CD4-positive, alpha-beta T cell (primary cell): ENCODE data around the gene C3. TPM values are rescaled to one million over a fixed set of nuclear protein-coding genes. Genes with fewer than 3 reads are reported as not detected.

Experiments used
- ATAC-seq: fragments of 200-7000 bp; cut with Tn5 transposase; one replicate; pipeline ENCODE4 v1.10.0; 2022; ENCODE audit warnings: mild to moderate bottlenecking; ENCODE audit not compliant: poor library complexity
- CTCF ChIA-PET: fragments of 350-600 bp; sonication (Branson Sonifier 250); formaldehyde crosslinking; loops from one replicate; lab custom pipeline; 2021; ENCODE audit warnings: antibody characterized with exemption, inconsistent platforms; lab: Charles Lee
- POLR2A ChIA-PET: fragments of 350-600 bp; sonication (Branson Sonifier 250); formaldehyde crosslinking; loops from one replicate; lab custom pipeline; 2021; ENCODE audit warnings: antibody characterized with exemption, inconsistent platforms; lab: Charles Lee
- DNase-seq, 14 experiments: peaks; one replicate each; pipeline ENCODE4 v3.0.0-alpha.2; 2013 to 2020; ENCODE audit warnings: mixed read lengths in 2 of 14
- H3K27ac ChIP-seq, 2 donors: one replicate each; pipeline versions ENCODE4 v1.5.1 to v1.7.0; 2013; ENCODE audit warnings: low read length in 2 of 2, low read depth in 1 of 2, mild to moderate bottlenecking in 1 of 2
- H3K27me3 ChIP-seq, 2 experiments: 1 replicate in 1 of 2; 2 replicates in 1 of 2; pipeline versions ENCODE4 v1.6.1 to v1.7.0; 2013; ENCODE audit warnings: low read length in 2 of 2, control low read depth in 1 of 2, mild to moderate bottlenecking in 1 of 2, moderate library complexity in 1 of 2; ENCODE audit not compliant: insufficient read depth in 2 of 2, control insufficient read depth in 1 of 2
- H3K36me3 ChIP-seq: one replicate; pipeline ENCODE4 v1.6.1; 2013; ENCODE audit warnings: low read length, control low read depth; ENCODE audit not compliant: insufficient read depth
- H3K4me1 ChIP-seq: one replicate; pipeline ENCODE4 v1.6.1; 2013; ENCODE audit warnings: low read length, control low read depth; ENCODE audit not compliant: insufficient read depth
- H3K4me3 ChIP-seq: one replicate; pipeline ENCODE4 v1.5.1; 2013; ENCODE audit warnings: mild to moderate bottlenecking, low read length, moderate library complexity
- H3K9me3 ChIP-seq, 2 experiments: 1 replicate in 1 of 2; 2 replicates in 1 of 2; pipeline versions ENCODE4 v1.6.1 to v1.7.0; 2013; ENCODE audit warnings: low read length in 2 of 2, mild to moderate bottlenecking in 2 of 2, control low read depth in 1 of 2, moderate library complexity in 1 of 2; ENCODE audit not compliant: control insufficient read depth in 1 of 2, insufficient read depth in 1 of 2
- H3K27ac Mint-ChIP-seq: one replicate; pipeline ENCODE4 v1.8.0; 2020; ENCODE audit warnings: mixed read lengths
- H3K27me3 Mint-ChIP-seq: one replicate; pipeline ENCODE4 v1.8.0; 2021; ENCODE audit warnings: mixed read lengths
- H3K36me3 Mint-ChIP-seq: one replicate; pipeline ENCODE4 v1.8.0; 2021; ENCODE audit warnings: low read depth, mixed read lengths
- H3K4me1 Mint-ChIP-seq: one replicate; pipeline ENCODE4 v1.8.0; 2021; ENCODE audit warnings: low read depth, mixed read lengths
- H3K4me3 Mint-ChIP-seq: one replicate; pipeline ENCODE4 v1.8.0; 2020; ENCODE audit warnings: mild to moderate bottlenecking, mixed read lengths
- H3K9me3 Mint-ChIP-seq: one replicate; pipeline ENCODE4 v1.8.0; 2020; ENCODE audit warnings: mixed read lengths
- intact Hi-C, 2 experiments: fragments of 100-400 bp; cut with DNase I in 1 of 2; cut with micrococcal nuclease in 1 of 2; formaldehyde crosslinking; loops; one replicate each; pipeline versions ENCODE4 v1.15.1 to v1.9.0; 2023 to 2025; cut with DNase I, micrococcal nuclease
- total RNA-seq, 174 experiments: library from RNA in 2 of 174; stranded (reverse) in 2 of 174; gene quantifications; one replicate each; pipeline ENCODE4 v1.2.3 and lab custom pipeline; 2021 to 2026
- TF ChIP-seq, protein P1 (sequence below): fragments of 200-600 bp; IDR thresholded peaks from one replicate; pipeline ENCODE4 v1.8.0; 2022; ENCODE audit warnings: antibody characterized with exemption, mild to moderate bottlenecking

Gene C3
- total RNA-seq, 2 experiments from 2014 or later, result 0.55 TPM; not detected in 1

DNA sequence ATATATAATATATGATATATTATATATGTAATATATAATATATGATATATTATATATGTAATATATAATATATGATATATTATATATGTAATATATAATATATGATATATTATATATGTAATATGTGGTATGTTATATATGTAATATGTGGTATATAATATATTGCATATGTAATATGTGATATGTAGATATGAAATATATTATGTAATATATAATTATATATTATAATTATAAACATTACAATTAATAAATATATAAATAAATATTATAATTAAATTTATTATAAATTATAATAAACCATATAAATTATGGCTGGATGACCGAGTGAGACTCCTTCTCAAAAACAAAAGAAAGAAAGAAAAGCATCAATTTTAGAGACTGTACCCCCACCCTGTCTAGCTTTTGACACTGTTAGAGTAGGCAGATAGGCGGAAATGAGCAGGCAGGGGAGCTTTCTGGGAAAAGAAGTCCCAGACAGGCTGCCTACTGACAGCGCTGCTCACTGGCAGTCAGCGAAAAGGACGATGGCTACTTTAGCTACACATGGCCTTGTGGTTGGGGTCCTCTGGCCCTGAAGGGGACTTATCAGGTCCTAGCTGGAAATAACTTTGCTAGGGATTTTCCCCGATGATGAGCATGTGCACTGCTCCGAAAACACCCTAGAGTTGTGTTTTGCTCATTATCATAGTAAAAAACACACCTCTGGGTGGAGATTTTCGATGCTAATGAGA lies 19.7 kb downstream of the C3 start:
- ChIA-PET POLR2A (no interaction called here), CTCF (no interaction called here)
- Mint-ChIP-seq H3K4me1 (no peaks in the 10 kb centered on the region), H3K9me3 (no peaks in the 10 kb centered on the region), H3K4me3 (no peak overlapping the region), H3K27me3 (no peaks in the 10 kb centered on the region), H3K36me3 (no peaks in the 10 kb centered on the region), H3K27ac (no peak overlapping the region)
- Histone ChIP-seq H3K9me3 (peaks cover 0 to 5% of the 10 kb centered on the region in 2 experiments), H3K27me3 (no peaks in the 10 kb centered on the region), H3K4me3 (no peak overlapping the region), H3K27ac (no peak overlapping the region), H3K36me3 (no peaks in the 10 kb centered on the region), H3K4me1 (no peaks in the 10 kb centered on the region)
- DNase-seq (no peak), ATAC-seq (no peak)
- intact Hi-C loops, result no loop called here
- TF ChIP-seq, protein P1, sequence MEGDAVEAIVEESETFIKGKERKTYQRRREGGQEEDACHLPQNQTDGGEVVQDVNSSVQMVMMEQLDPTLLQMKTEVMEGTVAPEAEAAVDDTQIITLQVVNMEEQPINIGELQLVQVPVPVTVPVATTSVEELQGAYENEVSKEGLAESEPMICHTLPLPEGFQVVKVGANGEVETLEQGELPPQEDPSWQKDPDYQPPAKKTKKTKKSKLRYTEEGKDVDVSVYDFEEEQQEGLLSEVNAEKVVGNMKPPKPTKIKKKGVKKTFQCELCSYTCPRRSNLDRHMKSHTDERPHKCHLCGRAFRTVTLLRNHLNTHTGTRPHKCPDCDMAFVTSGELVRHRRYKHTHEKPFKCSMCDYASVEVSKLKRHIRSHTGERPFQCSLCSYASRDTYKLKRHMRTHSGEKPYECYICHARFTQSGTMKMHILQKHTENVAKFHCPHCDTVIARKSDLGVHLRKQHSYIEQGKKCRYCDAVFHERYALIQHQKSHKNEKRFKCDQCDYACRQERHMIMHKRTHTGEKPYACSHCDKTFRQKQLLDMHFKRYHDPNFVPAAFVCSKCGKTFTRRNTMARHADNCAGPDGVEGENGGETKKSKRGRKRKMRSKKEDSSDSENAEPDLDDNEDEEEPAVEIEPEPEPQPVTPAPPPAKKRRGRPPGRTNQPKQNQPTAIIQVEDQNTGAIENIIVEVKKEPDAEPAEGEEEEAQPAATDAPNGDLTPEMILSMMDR, result no peak

DNA sequence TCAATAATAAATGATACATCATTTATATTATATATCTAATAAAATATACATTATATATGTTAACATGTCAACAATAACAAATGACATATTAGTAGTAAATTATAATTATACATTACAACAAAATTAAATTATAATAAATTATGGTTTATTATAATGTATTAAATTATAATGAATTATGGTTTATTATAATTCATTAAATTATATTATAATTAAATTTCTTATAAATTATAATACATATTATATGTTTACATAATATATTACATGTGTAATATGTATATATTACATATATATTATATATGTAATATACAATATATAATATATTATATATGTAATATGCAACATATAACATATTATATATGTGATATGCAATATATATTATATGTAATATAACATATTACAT lies 20.5 kb downstream of the C3 start:
- H3K4me3 Mint-ChIP-seq, result no peak overlapping the region
- no peak for ATAC-seq
- H3K4me3 ChIP-seq, result no peak overlapping the region
- H3K9me3 ChIP-seq, result peaks cover 0 to 5% of the 10 kb centered on the region in 2 experiments
- no peak overlapping the region for H3K27ac Mint-ChIP-seq
- no peak for DNase-seq
- TF ChIP-seq, protein P1, result no peak
- no peaks in the 10 kb centered on the region for H3K36me3 Mint-ChIP-seq
- no peaks in the 10 kb centered on the region for H3K27me3 ChIP-seq
- H3K9me3 Mint-ChIP-seq, result no peaks in the 10 kb centered on the region
- no peaks in the 10 kb centered on the region for H3K4me1 ChIP-seq
- ChIA-PET CTCF (no interaction called here), POLR2A (no interaction called here)
- no peaks in the 10 kb centered on the region for H3K36me3 ChIP-seq
- no peak overlapping the region for H3K27ac ChIP-seq
- intact Hi-C loops, result no loop called here
- no peaks in the 10 kb centered on the region for H3K27me3 Mint-ChIP-seq
- no peaks in the 10 kb centered on the region for H3K4me1 Mint-ChIP-seq

DNA sequence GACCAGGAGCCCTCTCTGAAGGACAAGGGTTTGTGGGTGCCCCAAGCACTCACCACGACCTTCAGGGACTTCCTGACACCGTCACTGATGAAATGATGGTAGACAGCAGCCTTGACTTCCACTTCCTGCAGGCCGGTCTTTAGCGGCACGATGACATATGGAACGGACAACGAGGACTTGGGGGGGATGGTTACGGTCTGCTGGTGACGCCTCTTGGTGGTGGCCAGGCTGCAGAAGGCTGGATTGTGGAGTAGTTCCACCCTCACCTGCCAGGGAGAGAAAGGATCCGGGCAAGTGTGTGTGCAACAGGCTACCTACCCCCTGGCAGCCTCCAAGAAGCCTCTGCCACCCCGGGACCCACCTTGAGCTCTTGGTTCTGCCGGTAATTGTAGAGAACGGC lies 23.2 kb downstream of the C3 start:
- no peaks in the 10 kb centered on the region for H3K27me3 Mint-ChIP-seq
- ChIA-PET CTCF (no interaction called here), POLR2A (no interaction called here)
- Histone ChIP-seq H3K4me1 (no peaks in the 10 kb centered on the region), H3K27me3 (no peaks in the 10 kb centered on the region), H3K36me3 (no peaks in the 10 kb centered on the region), H3K4me3 (no peak overlapping the region), H3K27ac (no peak overlapping the region), H3K9me3 (peaks cover 0 to 9% of the 10 kb centered on the region in 2 experiments)
- H3K27ac Mint-ChIP-seq, result no peak overlapping the region
- H3K36me3 Mint-ChIP-seq, result no peaks in the 10 kb centered on the region
- H3K4me3 Mint-ChIP-seq, result no peak overlapping the region
- no peaks in the 10 kb centered on the region for H3K9me3 Mint-ChIP-seq
- TF ChIP-seq, protein P1, result no peak
- peak in 2 of 14 experiments; percentile 32 to 39 for DNase-seq
- intact Hi-C loops, result no loop called here
- no peaks in the 10 kb centered on the region for H3K4me1 Mint-ChIP-seq
- ATAC-seq, result no peak
